ENCODE measurements around the gene COL24A1.
"Not testable (repeated sequence)": the region's sequence is repeated elsewhere in the genome, so short reads cannot be mapped to it uniquely, and the experiment has no call there.

Gene COL24A1

GRCh38 chr1:85983316-85983715 is 173.3 kb downstream of the COL24A1 start:
- DNase-seq: no peak

GRCh38 chr1:85976516-85977205 is 179.9 kb downstream of the COL24A1 start:
- DNase-seq: no peak

GRCh38 chr1:85975912-85976371 is 180.6 kb downstream of the COL24A1 start:
- no peak for DNase-seq

- DNase-seq: no peak
These were observed 194.1 kb downstream of the COL24A1 start for GRCh38 chr1:85962457-85962856.

GRCh38 chr1:85957760-85958159 is 198.8 kb downstream of the COL24A1 start:
- no peak for DNase-seq

GRCh38 chr1:85955218-85955617 is 201.4 kb downstream of the COL24A1 start:
- not testable (repeated sequence) for DNase-seq

GRCh38 chr1:85952460-85952859 is 204.1 kb downstream of the COL24A1 start:
- DNase-seq: no peak

GRCh38 chr1:85947186-85947585 is 209.4 kb downstream of the COL24A1 start:
- DNase-seq: no peak

GRCh38 chr1:85943945-85944344 is 212.6 kb downstream of the COL24A1 start:
- no peak for DNase-seq

GRCh38 chr1:85943526-85943925 is 213.0 kb downstream of the COL24A1 start:
- no peak for DNase-seq

GRCh38 chr1:85940656-85941306 is 215.8 kb downstream of the COL24A1 start:
- no peak for DNase-seq

- no peak for DNase-seq
These were observed 217.7 kb downstream of the COL24A1 start for GRCh38 chr1:85938829-85939228.

- no peak for DNase-seq
These were observed 220.1 kb downstream of the COL24A1 start for GRCh38 chr1:85936470-85936869.

GRCh38 chr1:85936057-85936456 is 220.5 kb downstream of the COL24A1 start:
- DNase-seq: no peak

- no peak for DNase-seq
These were observed 221.3 kb downstream of the COL24A1 start for GRCh38 chr1:85935234-85935633.

GRCh38 chr1:85934516-85934915 is 222.1 kb downstream of the COL24A1 start:
- DNase-seq: no peak

GRCh38 chr1:85933961-85934360 is 222.6 kb downstream of the COL24A1 start:
- DNase-seq: no peak

GRCh38 chr1:85911742-85912141 is 244.8 kb downstream of the COL24A1 start:
- DNase-seq: no peak

- no peak for DNase-seq
These were observed 255.7 kb downstream of the COL24A1 start for GRCh38 chr1:85900921-85901320.

- no peak for DNase-seq
These were observed 257.7 kb downstream of the COL24A1 start for GRCh38 chr1:85898861-85899260.

GRCh38 chr1:85894651-85895050 is 261.9 kb downstream of the COL24A1 start:
- DNase-seq: no peak

- DNase-seq: no peak
These were observed 264.2 kb downstream of the COL24A1 start for GRCh38 chr1:85892366-85892765.

GRCh38 chr1:85889870-85890269 is 266.7 kb downstream of the COL24A1 start:
- DNase-seq: no peak

GRCh38 chr1:85888921-85889320 is 267.7 kb downstream of the COL24A1 start:
- no peak for DNase-seq

All from effector CD8-positive, alpha-beta T cell (primary cell).